ENCODE data around the gene FKBP7.
"Not testable (repeated sequence)": the region's sequence is repeated elsewhere in the genome, so short reads cannot be mapped to it uniquely, and the experiment has no call there.

DNA sequence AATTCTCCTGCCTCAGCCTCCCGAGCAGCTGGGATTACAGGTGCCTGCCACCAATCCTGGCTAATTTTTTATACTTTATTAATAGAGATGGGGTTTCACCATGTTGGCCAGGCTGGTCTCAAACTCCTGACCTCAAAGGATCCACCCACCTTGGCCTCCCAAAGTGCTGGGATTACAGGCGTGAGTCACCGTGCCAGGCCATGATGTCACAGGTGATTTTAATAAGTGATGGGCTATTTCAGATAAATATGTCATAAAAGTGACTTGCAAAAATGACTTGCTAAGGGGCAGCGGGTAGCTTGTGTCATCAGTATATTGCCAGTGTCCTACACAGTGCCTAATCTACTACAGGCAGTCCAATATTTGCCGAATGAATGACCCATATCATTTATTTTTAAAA, 7.1 kb downstream of the FKBP7 start:
- TF ChIP-seq EP300 (IDR thresholded peaks at IDR 0.05) = not testable (repeated sequence)
- TF ChIP-seq, protein P1, sequence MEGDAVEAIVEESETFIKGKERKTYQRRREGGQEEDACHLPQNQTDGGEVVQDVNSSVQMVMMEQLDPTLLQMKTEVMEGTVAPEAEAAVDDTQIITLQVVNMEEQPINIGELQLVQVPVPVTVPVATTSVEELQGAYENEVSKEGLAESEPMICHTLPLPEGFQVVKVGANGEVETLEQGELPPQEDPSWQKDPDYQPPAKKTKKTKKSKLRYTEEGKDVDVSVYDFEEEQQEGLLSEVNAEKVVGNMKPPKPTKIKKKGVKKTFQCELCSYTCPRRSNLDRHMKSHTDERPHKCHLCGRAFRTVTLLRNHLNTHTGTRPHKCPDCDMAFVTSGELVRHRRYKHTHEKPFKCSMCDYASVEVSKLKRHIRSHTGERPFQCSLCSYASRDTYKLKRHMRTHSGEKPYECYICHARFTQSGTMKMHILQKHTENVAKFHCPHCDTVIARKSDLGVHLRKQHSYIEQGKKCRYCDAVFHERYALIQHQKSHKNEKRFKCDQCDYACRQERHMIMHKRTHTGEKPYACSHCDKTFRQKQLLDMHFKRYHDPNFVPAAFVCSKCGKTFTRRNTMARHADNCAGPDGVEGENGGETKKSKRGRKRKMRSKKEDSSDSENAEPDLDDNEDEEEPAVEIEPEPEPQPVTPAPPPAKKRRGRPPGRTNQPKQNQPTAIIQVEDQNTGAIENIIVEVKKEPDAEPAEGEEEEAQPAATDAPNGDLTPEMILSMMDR (IDR thresholded peaks at IDR 0.05) = not testable (repeated sequence)

All from tibial nerve (tissue), 4 donors.